Tongue (tissue), 2 donors: ENCODE results near the gene MYMK. TPM values are rescaled to one million over a fixed set of nuclear protein-coding genes. Genes with fewer than 3 reads are reported as not detected.
A peak's percentile ranks its signal among the peaks of the same experiment; 100 is the strongest.
"Not testable (repeated sequence)": the region's sequence is repeated elsewhere in the genome, so short reads cannot be mapped to it uniquely, and the experiment has no call there.

Experiments used
- DNase-seq: peaks from one replicate; pipeline ENCODE4 v3.0.0-alpha.2; 2015
- total RNA-seq: library from RNA; depleted of rRNA; stranded (reverse); fragments of >200 nt; gene quantifications from one replicate; pipeline ENCODE4 v1.2.3, GENCODE V29; 2014

Gene MYMK, protein sequence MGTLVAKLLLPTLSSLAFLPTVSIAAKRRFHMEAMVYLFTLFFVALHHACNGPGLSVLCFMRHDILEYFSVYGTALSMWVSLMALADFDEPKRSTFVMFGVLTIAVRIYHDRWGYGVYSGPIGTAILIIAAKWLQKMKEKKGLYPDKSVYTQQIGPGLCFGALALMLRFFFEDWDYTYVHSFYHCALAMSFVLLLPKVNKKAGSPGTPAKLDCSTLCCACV
- total RNA-seq: 18.3 TPM

DNA sequence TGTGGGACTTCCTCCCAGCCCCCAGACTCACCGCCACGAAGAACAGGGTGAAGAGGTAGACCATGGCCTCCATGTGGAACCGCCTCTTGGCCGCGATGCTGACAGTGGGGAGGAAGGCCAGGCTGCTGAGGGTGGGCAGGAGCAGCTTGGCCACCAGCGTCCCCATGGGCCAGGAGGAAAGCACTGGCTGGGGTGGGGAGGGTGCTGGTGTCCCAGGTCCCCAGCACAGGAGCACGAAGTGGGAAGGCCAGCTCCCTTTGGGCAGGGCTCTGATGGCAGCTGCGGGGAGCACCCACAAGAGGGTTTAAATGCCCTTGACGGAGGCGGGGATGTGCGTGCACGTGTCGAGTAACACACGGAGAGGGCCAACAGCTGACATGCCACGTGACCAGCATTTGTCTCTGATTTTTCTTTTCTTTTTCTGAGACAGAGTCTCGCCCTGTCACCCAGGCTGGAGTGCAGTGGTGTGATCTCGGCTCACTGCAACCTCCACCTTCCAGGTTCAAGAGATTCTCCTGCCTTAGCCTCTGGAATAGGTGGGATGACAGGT is at the start of gene MYMK:
Gene MYMK, minus strand, starts transcription at position 281 of the 550 bp plus-strand sequence. Its CDS starts 115 bp downstream, at position 166.
- DNase-seq: peak; percentile 83

GRCh38 chr9:133573791-133574515 is 49.2 kb upstream of the MYMK start:
- no peak for DNase-seq

- DNase-seq: peak; percentile 87
Measured at GRCh38 chr9:133572821-133573361, 48.1 kb upstream of the MYMK start.

DNA sequence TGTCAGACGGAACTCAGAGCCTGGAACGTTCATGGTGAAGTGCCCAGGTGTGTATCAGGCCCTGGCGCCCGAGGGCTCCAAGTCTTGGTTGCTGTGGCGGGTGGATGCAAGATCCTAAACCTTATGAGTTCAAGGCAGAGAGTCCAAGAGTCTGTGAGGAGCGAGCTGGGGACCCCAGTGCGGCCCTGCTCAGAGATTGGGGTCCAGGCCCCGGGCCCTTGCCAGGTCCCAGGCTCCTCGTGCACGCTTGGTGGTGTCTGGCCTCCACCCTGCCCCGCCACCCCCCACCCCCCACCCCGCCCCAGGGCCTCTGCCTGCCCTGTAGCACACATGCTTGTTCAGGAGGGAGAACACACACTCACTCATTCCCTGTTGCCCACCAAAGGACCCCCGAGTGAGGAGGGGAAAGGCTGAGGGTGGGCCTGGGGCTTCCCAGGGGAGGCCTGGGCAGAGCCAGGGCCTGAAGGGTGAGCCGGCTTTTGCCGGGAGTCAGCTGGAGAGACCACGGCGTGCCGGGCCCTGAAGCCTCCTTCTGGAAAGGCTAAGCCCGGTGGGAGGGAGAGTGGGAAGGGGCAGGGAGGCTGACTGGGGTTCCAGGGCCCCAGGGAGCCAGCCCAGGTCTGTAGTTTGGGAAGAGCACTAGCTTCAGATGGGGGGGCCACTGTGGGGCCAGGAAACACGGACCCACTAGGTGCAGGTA is 47.3 kb upstream of the MYMK start:
- no peak for DNase-seq

DNA sequence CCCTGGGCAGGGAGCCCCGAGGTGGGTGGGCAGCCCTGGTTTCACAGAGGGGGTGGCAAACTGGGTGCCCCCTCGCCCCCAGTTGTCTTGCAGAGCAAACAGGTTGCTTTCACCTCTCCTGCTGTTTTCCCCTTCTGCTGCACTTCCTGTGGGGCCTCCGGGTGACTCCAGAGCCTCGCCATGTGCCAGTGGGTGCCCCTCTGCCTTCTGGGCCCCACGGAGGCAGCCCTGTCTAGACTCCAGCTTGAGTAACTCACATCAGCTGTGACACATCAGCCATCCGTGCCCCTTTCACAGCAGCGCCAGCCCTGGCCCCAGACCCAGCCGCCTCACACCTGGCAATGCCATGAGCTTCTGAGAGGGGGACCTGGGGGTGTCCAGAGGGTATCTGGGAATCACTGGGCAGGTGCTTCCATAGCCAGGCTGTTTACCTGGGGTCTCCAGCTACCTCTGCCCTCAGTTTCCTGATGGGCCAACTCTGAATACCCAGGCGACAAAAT is 46.7 kb upstream of the MYMK start:
- no peak for DNase-seq

GRCh38 chr9:133570691-133571080 is 45.9 kb upstream of the MYMK start:
- no peak for DNase-seq

- no peak for DNase-seq
Measured at GRCh38 chr9:133569891-133570690, 45.3 kb upstream of the MYMK start.

DNA sequence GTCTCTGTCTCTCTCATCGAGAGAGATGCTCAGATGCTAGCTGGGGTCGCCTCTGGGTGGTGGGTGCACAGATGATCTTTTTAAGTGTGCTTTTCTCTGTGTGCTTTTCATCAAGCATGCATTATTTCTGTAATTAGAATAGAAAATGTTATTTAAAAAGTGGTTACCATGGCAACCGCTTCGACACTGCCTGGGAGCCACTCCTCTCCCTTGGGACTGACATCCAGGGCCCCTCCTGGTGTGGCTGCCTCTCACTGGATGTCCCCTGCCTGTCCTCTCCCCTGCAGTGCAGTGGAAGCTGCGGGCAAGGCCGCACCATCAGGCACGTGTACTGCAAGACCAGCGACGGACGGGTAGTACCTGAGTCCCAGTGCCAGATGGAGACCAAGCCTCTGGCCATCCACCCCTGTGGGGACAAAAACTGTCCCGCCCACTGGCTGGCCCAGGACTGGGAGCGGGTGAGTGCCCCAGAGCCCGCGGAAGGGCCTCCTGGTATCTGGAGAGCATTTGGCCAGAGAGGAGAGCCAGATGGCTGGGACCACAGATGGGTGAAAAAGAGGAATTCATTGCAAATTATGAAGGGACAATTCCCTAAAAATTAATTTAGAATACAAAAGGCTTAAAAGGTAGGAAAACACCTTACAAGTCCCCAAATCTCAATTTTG is 44.5 kb upstream of the MYMK start:
- no peak for DNase-seq

DNA sequence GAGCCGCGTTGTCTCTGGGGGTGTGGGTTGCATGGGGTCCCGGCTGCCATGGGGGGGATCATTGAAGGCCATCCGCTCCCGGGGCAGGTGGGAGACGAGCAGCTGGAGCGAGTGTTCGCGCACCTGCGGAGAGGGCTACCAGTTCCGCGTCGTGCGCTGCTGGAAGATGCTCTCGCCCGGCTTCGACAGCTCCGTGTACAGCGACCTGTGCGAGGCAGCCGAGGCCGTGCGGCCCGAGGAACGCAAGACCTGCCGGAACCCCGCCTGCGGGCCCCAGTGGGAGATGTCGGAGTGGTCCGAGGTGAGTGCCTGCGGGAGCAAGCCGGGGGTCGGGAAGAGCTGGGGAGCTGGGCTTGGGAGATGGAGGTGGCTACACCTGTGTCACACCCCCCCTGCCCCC is 43.4 kb upstream of the MYMK start:
- DNase-seq: no peak

- DNase-seq: no peak
Measured at GRCh38 chr9:133566817-133567216, 42.1 kb upstream of the MYMK start.

DNA sequence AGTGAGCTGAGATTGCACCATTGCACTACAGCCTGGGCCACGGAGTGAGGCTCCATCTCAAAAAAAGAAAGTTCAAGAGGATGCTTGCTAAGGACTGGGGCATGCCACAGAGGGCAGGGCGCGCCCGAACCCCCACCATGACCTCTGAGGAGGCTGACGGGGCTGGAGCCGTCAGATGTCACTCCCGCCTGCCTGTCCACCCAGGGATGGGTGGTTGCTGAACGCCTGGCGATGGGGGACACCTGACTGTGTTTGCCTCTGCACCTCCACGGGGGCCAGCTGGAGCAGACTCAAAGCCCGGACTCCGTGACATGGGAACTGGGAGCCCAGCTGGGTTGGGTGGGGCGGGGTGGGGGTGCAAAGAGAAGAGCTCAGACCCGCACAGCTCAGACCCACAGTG is 41.6 kb upstream of the MYMK start:
- no peak for DNase-seq

- DNase-seq: no peak
Measured at GRCh38 chr9:133564451-133565116, 39.8 kb upstream of the MYMK start.

DNA sequence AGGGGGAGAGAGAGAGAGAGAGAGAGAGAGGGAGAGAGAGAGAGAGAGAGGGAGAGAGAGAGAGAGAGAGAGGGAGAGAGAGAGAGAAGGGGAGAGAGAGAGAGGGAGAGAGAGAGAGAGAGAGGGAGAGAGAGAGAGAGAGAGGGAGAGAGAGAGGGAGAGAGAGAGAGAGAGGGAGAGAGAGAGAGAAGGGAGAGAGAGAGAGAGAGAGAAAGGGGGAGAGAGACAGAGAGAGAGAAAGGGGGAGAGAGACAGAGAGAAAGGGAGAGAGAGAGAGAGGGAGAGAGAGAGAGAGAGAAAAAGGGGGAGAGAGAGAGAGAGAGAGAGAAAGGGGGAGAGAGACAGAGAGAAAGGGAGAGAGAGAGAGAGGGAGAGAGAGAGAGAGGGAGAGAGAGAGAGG is 39.1 kb upstream of the MYMK start:
- DNase-seq: not testable (repeated sequence)

DNA sequence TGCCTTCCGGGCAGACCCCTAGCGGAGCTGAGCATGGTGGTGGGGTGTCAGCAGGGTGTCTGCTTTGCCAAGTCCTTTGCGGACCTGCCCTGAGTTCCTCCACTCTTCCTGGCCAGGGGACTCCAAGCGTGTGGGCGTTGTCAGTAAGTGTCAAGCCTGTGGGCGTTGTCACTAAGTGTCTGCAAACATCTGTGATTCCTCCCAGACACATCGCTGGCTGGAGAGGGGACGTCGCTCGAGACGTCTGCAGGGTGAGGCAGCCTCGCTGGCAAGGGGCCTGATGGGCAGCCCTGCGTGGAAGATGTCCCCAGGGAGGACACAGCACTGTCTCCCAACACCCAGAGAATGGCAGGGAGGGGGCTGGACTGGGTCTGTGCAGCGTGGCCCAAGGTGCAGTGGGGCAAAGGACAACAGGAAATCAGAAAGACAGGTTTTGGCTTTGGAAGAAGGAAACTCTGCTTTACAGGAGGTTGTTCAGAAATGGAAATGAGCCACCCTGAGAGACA is 38.6 kb upstream of the MYMK start:
- peak; percentile 83 for DNase-seq

DNA sequence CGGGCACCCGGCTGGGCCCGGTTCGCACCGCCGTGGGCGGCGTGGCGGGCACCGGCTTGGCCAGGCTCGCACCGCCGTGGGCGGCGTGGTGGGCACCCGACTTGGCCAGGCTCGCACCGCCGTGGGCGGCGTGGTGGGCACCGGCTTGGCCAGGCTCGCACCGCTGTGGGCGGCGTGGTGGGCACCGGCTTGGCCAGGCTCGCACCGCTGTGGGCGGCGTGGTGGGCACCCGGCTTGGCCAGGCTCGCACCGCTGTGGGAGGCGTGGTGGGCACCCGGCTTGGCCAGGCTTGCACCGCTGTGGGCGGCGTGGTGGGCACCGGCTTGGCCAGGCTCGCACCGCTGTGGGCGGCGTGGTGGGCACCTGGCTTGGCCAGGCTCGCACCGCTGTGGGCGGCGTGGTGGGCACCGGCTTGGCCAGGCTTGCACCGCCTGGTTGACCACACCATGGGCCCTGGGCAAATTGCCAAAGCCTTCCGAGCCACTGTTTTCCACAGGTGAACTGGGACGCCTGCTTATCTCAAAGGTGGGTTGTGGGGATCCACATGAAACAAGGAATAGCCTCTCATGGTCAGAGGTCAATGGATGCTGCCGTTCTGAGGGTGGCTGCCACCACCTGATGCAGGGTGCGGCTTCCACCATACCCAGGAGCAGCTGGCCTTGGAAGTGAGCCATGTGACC is 38.0 kb upstream of the MYMK start:
- DNase-seq: no peak

- DNase-seq: no peak
Measured at GRCh38 chr9:133561976-133562554, 37.3 kb upstream of the MYMK start.

GRCh38 chr9:133560944-133561343 is 36.2 kb upstream of the MYMK start:
- DNase-seq: no peak

GRCh38 chr9:133560311-133560710 is 35.6 kb upstream of the MYMK start:
- no peak for DNase-seq
